BLaER1 treated with 17β-estradiol and CSF1 and Interleukin-3, amounts not matched to agents 10 nM and 100 nM (cell line): Measurements from ENCODE around the gene ENTPD8.
A peak's percentile ranks its signal among the peaks of the same experiment; 100 is the strongest.
"Not testable (repeated sequence)": the region's sequence is repeated elsewhere in the genome, so short reads cannot be mapped to it uniquely, and the experiment has no call there.

ENCODE experiments used
- H3K27ac ChIP-seq, 11 experiments: shearing (Covaris generic); formaldehyde crosslinking; 2 replicates each; pipeline ENCODE4 v1.8.1; 2022
- H3K27me3 ChIP-seq, 11 experiments: shearing (Covaris generic); formaldehyde crosslinking; 2 replicates each; pipeline ENCODE4 v1.8.1; 2022
- H3K36me3 ChIP-seq, 11 experiments: shearing (Covaris generic); formaldehyde crosslinking; 2 replicates each; pipeline ENCODE4 v1.8.1; 2022
- H3K4me1 ChIP-seq, 10 experiments: shearing (Covaris generic); formaldehyde crosslinking; 2 replicates each; pipeline ENCODE4 v1.8.1; 2022
- H3K4me2 ChIP-seq, 11 experiments: shearing (Covaris generic); formaldehyde crosslinking; 2 replicates each; pipeline ENCODE4 v1.8.1; 2022
- H3K4me3 ChIP-seq, 10 experiments: shearing (Covaris generic); formaldehyde crosslinking; 2 replicates each; pipeline ENCODE4 v1.8.1; 2022
- H3K9ac ChIP-seq, 11 experiments: shearing (Covaris generic); formaldehyde crosslinking; 2 replicates each; pipeline ENCODE4 v1.8.1; 2022
- H3K9me3 ChIP-seq, 11 experiments: shearing (Covaris generic); formaldehyde crosslinking; replicated peaks in 1 of 11; 2 replicates each; pipeline ENCODE4 v1.8.1; 2022
- H4K20me1 ChIP-seq, 11 experiments: shearing (Covaris generic); formaldehyde crosslinking; 2 replicates each; pipeline ENCODE4 v1.8.1; 2022
- Cebpa-rat ChIP-seq, 11 experiments: shearing (Covaris generic); IDR thresholded peaks; 2 replicates each; pipeline ENCODE4 v1.8.1; 2022

Gene ENTPD8

DNA sequence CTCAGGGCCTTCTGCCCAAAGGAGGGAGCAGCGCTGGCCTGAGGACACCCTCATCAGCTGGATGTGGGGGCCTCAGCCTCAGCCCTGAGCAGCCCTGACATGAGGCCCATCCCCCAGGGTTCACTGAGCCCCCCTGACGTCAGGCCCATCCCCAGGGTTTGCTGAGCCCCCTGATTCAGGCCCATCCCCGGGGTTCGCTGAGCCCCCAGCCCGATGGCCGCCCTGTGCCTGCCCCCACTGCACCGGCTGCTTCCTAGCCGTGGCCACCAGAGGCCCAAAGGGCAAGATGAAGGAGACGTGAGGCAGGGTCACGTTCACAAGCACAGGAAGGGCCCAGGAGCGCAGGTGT is 37.4 kb upstream of the ENTPD8 start:
- no peak for TF ChIP-seq Cebpa-rat (IDR thresholded peaks at IDR 0.05)
- H3K4me2 ChIP-seq, result no peak overlapping the region
- H3K4me1 ChIP-seq, result peaks cover 15 to 35% (median 27%) of the 10 kb centered on the region in 10 experiments
- H4K20me1 ChIP-seq, result no peaks in the 10 kb centered on the region
- H3K27me3 ChIP-seq, result no peaks in the 10 kb centered on the region
- H3K36me3 ChIP-seq, result peaks cover 0 to 24% (median 12%) of the 10 kb centered on the region in 11 experiments; a peak in 14 of 22 replicates
- H3K27ac ChIP-seq, result no peak overlapping the region
- no peak overlapping the region for H3K4me3 ChIP-seq
- peaks cover 35 to 41% (median 38%) of the 10 kb centered on the region in 11 experiments for H3K9me3 ChIP-seq
- no peak overlapping the region for H3K9ac ChIP-seq

DNA sequence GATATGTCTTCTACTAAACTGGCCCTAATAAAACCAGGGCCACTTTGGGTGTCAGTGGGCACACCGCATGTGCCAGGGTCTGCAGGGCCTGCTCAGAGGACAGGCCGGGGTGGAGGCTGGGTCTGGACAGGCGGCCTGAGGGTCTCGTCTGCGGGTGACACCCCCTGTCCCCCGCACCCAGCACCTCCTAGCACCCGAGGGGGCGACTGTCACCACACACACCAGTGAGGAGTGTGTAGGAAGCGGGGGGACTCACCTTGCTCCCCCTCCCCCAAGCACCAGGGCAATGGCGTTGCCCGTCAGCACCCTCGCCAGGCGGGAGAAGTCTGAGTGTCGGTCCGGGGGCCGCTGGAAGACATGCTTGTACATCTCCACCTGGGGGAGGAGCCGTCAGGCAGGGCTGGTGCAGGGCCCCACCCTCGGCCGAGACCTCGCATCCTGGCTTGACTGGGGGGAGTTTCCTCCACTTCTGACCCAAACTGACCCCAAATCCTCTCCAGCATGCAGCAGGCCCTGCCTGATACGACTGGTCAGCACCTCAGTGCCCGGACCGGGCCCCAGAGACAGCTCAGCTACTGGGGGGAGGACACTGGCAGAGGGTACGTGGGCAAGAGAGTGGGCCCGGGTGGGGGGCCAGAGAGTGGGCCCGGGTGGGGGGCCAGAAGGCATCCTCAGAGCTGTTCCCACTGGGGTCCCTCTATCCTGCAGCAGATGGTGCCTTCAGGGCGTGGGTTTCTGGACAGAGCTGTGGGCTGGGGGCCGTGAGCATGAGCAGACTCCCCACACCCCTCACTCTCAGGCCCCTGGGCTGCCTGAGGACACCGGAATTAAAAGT is 36.8 kb upstream of the ENTPD8 start:
- TF ChIP-seq Cebpa-rat (IDR thresholded peaks at IDR 0.05), result no peak
- Histone ChIP-seq H3K36me3 (peaks cover 0 to 30% (median 12%) of the 10 kb centered on the region in 11 experiments; a peak in 14 of 22 replicates), H3K9ac (no peak overlapping the region), H3K4me2 (no peak overlapping the region), H4K20me1 (no peaks in the 10 kb centered on the region), H3K27ac (no peak overlapping the region), H3K9me3 (peaks cover 41 to 47% (median 44%) of the 10 kb centered on the region in 11 experiments), H3K4me3 (no peak overlapping the region), H3K27me3 (no peaks in the 10 kb centered on the region), H3K4me1 (peaks cover 15 to 31% (median 25%) of the 10 kb centered on the region in 10 experiments)

DNA sequence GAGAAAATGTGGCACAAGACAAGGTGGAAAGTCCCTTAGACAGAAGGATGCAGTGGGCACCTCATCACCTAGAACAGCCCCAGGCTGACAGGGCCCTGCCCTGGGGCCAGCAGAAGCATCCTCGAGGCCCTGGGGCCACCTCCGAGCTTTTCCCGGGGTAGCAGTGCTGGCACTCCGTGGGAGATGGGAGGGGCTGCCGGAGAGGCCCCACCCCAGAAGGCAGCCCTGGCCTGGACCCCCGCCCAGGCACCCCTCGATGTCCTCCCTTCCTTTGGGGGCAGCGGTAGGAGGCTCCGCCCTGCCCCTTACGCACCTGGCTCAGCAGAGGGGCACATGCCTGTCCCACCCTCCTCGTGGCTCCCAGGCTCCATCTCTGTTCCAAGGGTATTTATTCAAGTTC is 35.7 kb upstream of the ENTPD8 start:
- H3K9ac ChIP-seq, result no peak overlapping the region
- H3K36me3 ChIP-seq, result peaks cover 0 to 30% (median 12%) of the 10 kb centered on the region in 11 experiments; a peak in 14 of 22 replicates
- H3K4me1 ChIP-seq, result peaks cover 8 to 20% (median 16%) of the 10 kb centered on the region in 10 experiments
- H4K20me1 ChIP-seq, result no peaks in the 10 kb centered on the region
- H3K9me3 ChIP-seq, result peaks cover 47 to 58% (median 55%) of the 10 kb centered on the region in 11 experiments
- no peak overlapping the region for H3K4me3 ChIP-seq
- H3K4me2 ChIP-seq, result no peak overlapping the region
- TF ChIP-seq Cebpa-rat (IDR thresholded peaks at IDR 0.05), result no peak
- H3K27me3 ChIP-seq, result no peaks in the 10 kb centered on the region
- no peak overlapping the region for H3K27ac ChIP-seq

DNA sequence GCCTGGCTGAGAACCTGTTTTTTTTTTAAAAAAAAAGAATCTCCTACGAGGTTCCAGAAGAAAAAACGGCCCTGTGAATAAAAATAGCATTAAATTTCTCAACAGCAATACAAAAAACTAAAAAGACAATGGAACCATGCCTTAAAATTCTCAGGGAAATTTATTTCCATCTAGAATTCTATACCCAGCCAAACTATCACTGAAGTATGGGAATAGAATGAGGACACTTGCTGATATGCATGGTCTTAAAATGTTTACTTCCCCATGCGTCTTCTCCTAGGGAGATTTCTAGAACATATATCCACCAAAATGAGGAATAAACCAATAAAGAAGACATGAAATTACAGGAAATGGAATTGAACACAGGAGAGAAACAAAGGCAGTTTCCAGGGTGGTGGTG is 34.5 kb upstream of the ENTPD8 start:
- peaks cover 0 to 30% (median 12%) of the 10 kb centered on the region in 11 experiments; a peak in 14 of 22 replicates for H3K36me3 ChIP-seq
- TF ChIP-seq Cebpa-rat (IDR thresholded peaks at IDR 0.05), result no peak
- no peak overlapping the region for H3K27ac ChIP-seq
- H3K4me2 ChIP-seq, result no peak overlapping the region
- H3K9me3 ChIP-seq, result peaks cover 47 to 61% (median 57%) of the 10 kb centered on the region in 11 experiments
- no peaks in the 10 kb centered on the region for H4K20me1 ChIP-seq
- peaks cover 7 to 20% (median 14%) of the 10 kb centered on the region in 10 experiments for H3K4me1 ChIP-seq
- no peak overlapping the region for H3K9ac ChIP-seq
- no peak overlapping the region for H3K4me3 ChIP-seq
- no peaks in the 10 kb centered on the region for H3K27me3 ChIP-seq

DNA sequence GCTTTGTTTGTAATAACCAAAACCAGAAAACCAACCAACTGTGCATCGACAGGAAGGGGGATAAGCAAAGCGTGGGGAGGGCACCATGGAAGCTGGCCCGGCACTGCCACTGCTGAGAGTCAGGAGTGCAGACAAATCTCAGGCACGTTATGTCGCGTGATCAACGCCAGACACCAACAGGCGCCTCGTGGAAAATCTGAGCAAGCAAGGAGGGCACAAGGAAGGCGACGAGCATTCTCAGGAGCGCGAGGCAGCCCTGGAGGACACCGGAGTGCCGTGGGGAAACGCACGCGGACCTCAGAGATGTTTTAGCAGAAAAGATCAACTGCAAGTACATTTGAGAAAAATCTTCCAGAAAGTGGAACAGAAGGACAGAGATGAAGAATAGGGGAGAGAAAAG is 33.1 kb upstream of the ENTPD8 start:
- no peak overlapping the region for H3K4me3 ChIP-seq
- H3K9me3 ChIP-seq, result peaks cover 47 to 61% (median 57%) of the 10 kb centered on the region in 11 experiments
- no peak overlapping the region for H3K27ac ChIP-seq
- peaks cover 0 to 30% (median 12%) of the 10 kb centered on the region in 11 experiments; a peak in 14 of 22 replicates for H3K36me3 ChIP-seq
- TF ChIP-seq Cebpa-rat (IDR thresholded peaks at IDR 0.05), result no peak
- H3K27me3 ChIP-seq, result no peaks in the 10 kb centered on the region
- H3K4me2 ChIP-seq, result no peak overlapping the region
- no peak overlapping the region for H3K9ac ChIP-seq
- peaks cover 12 to 34% (median 26%) of the 10 kb centered on the region in 10 experiments for H3K4me1 ChIP-seq
- H4K20me1 ChIP-seq, result no peaks in the 10 kb centered on the region

DNA sequence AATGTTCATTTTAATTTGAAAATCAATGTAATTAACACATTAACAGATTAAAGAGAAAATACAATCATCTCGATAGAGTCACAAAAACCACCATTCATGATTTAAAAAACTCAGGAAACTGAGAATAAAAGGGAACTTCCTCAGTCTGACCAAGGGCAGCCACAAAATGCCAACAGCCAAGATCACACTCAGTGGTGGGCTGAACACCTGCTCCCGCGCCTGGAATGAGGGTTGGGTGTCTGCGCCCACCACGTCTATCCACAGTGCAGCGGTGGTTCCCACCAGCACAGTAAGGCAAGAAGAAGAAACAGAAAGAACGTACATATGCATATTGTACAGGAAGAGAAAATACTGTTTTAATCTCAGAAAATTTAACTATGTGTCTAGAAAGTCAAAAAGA is 29.6 kb upstream of the ENTPD8 start:
- H4K20me1 ChIP-seq, result no peaks in the 10 kb centered on the region; a peak in 1 of 22 replicates
- H3K9ac ChIP-seq, result no peak overlapping the region
- H3K9me3 ChIP-seq, result peaks cover 33 to 42% (median 40%) of the 10 kb centered on the region in 11 experiments
- no peak for TF ChIP-seq Cebpa-rat (IDR thresholded peaks at IDR 0.05)
- H3K4me3 ChIP-seq, result no peak overlapping the region
- peak overlapping the region; percentile 38 to 76 (median 65) for H3K4me2 ChIP-seq
- peaks cover 12 to 41% (median 29%) of the 10 kb centered on the region in 10 experiments for H3K4me1 ChIP-seq
- H3K36me3 ChIP-seq, result peaks cover 0 to 25% (median 8%) of the 10 kb centered on the region in 11 experiments; a peak in 11 of 22 replicates
- no peak overlapping the region for H3K27ac ChIP-seq
- no peaks in the 10 kb centered on the region for H3K27me3 ChIP-seq

DNA sequence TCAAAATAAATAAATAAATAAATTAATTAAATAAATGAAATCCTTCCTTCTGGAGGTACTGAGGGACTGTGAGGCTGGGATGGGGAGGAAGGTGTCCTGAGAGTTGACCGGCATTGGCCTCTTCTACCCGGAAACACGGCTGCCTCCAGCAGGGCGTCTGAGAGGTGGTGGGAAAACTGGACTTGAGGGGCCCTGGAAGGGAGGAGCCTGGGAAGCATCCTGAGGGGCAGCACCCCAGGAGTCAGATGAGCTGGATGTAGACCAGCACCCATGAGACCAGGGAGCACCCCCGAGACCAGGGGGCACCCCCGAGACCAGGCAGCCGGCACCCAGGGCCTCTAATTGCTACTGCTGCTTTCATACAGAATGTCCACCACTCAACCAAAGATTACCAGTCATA is 26.7 kb upstream of the ENTPD8 start:
- Histone ChIP-seq H3K9me3 (peaks cover 4 to 13% (median 12%) of the 10 kb centered on the region in 11 experiments; a peak in 21 of 22 replicates), H3K36me3 (peaks cover 0 to 3% (median 0%) of the 10 kb centered on the region in 11 experiments; a peak in 2 of 22 replicates), H3K27ac (no peak overlapping the region), H3K4me2 (peak overlapping the region in 2 of 11 experiments; percentile 18 to 32; a peak in 2 of 22 replicates), H3K4me3 (no peak overlapping the region), H3K4me1 (peaks cover 12 to 46% (median 30%) of the 10 kb centered on the region in 10 experiments), H3K9ac (no peak overlapping the region), H3K27me3 (peaks cover 0 to under 1% (median 0%) of the 10 kb centered on the region in 11 experiments; a peak in 3 of 22 replicates), H4K20me1 (peaks cover 0 to 7% (median 0%) of the 10 kb centered on the region in 11 experiments; a peak in 1 of 22 replicates)
- no peak for TF ChIP-seq Cebpa-rat (IDR thresholded peaks at IDR 0.05)

DNA sequence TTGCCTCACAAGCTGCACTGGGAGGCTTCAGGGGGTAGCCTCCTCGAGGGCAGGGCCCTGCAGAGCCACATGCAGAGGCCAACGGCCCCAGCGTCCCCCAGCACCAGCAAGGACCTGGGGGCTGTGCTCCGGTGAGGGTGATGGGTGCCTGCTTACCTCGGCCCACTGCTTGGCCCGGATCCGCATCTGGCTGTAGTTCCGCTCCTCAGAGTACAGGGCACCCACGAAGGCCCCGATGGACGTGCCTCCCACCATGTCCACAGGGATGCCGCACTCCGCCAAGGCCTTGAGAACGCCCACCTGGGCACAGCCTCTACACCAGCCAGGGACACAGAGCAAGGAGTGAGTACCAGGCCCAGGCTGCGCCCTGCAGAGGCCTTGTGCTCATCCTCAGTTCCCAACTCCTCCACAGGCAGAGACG is 26.0 kb upstream of the ENTPD8 start:
- Histone ChIP-seq H3K36me3 (no peaks in the 10 kb centered on the region), H3K9ac (no peak overlapping the region), H3K4me2 (no peak overlapping the region), H3K27ac (no peak overlapping the region), H4K20me1 (peaks cover 0 to 14% (median 0%) of the 10 kb centered on the region in 11 experiments; a peak in 1 of 22 replicates), H3K27me3 (peaks cover 0 to 8% (median 7%) of the 10 kb centered on the region in 11 experiments; a peak in 14 of 22 replicates), H3K4me3 (no peak overlapping the region), H3K4me1 (peaks cover 16 to 53% (median 37%) of the 10 kb centered on the region in 10 experiments), H3K9me3 (peaks cover 0 to 6% (median 5%) of the 10 kb centered on the region in 11 experiments; a peak in 14 of 22 replicates)
- TF ChIP-seq Cebpa-rat (IDR thresholded peaks at IDR 0.05), result no peak

DNA sequence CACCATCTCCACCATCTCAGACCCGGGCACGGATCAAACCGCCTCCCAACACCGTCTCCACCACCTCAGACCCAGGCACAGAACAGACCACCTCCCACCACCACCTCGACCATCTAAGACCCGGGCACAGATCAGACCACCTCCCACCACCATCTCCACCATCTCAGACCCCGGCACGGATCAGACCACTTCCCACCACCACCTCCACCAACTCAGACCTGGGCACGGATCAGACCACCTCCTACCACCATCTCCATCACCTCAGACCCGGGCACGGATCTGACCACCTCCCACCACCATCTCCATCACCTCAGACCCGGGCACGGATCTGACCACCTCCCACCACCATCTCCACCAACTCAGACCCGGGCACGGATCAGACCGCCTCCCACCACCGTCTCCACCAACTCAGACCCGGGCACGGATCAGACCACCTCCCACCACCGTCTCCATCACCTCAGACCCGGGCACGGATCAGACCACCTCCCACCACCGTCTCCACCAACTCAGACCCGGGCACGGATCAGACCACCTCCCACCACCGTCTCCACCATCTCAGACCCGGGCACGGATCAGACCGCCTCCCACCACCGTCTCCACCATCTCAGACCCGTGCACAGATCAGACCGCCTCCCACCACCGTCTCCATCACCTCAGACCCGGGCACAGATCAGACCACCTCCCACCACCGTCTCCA is 25.4 kb upstream of the ENTPD8 start:
- not testable (repeated sequence) for H3K36me3 ChIP-seq, H3K27ac ChIP-seq, H3K9ac ChIP-seq, H3K9me3 ChIP-seq, H3K4me3 ChIP-seq, H3K4me2 ChIP-seq
- H3K27me3 ChIP-seq, result peaks cover 0 to 14% (median 12%) of the 10 kb centered on the region in 11 experiments; a peak in 14 of 22 replicates
- peaks cover 0 to 15% (median 0%) of the 10 kb centered on the region in 11 experiments; a peak in 1 of 22 replicates for H4K20me1 ChIP-seq
- H3K4me1 ChIP-seq, result peaks cover 22 to 55% (median 39%) of the 10 kb centered on the region in 10 experiments
